ENCODE data around the gene TADA2A.

- TF ChIP-seq CTCF (IDR thresholded peaks at IDR 0.05) (no peak), POLR2AphosphoS5 (IDR thresholded peaks at IDR 0.05; ENCODE audit: low read depth, low read length) (no peak)
These were observed 103.4 kb downstream of the TADA2A start for GRCh38 chr17:37510056-37510455.
